Fibroblast of skin of right quadriceps (primary cell): ENCODE results near the gene USP30.

Experiments
- DNase-seq: peaks from one replicate; pipeline ENCODE4 v3.0.0-alpha.2; 2013

The USP30 gene

GRCh38 chr12:109098183-109098604 lies 45.8 kb downstream of the USP30 start:
- DNase-seq, result no peak

- peak; percentile 7 for DNase-seq
Measured at GRCh38 chr12:109098651-109099050, 46.3 kb downstream of the USP30 start.

GRCh38 chr12:109099431-109100020 lies 47.1 kb downstream of the USP30 start:
- DNase-seq, result no peak

- DNase-seq, result no peak
Measured at GRCh38 chr12:109100741-109101140, 48.4 kb downstream of the USP30 start.

- DNase-seq, result no peak
Measured at GRCh38 chr12:109102491-109102890, 50.1 kb downstream of the USP30 start.

- DNase-seq, result no peak
Measured at GRCh38 chr12:109105176-109105575, 52.8 kb downstream of the USP30 start.

GRCh38 chr12:109109746-109110350 lies 57.5 kb downstream of the USP30 start:
- DNase-seq, result no peak

GRCh38 chr12:109110988-109111495 lies 58.7 kb downstream of the USP30 start:
- DNase-seq, result peak; percentile 75

- no peak for DNase-seq
Measured at GRCh38 chr12:109112720-109113465, 60.5 kb downstream of the USP30 start.

GRCh38 chr12:109113661-109114321 lies 61.4 kb downstream of the USP30 start:
- DNase-seq, result no peak

GRCh38 chr12:109114644-109115043 lies 62.3 kb downstream of the USP30 start:
- DNase-seq, result no peak

GRCh38 chr12:109115404-109115757 lies 63.0 kb downstream of the USP30 start:
- DNase-seq, result no peak

GRCh38 chr12:109115758-109116610 lies 63.6 kb downstream of the USP30 start, which contains the start of gene ACACB:
Gene ACACB, plus strand, starts transcription at chr12:109116587. Its CDS starts 22,819 bp downstream, at chr12:109139406.
- no peak for DNase-seq

- DNase-seq, result no peak
Measured at GRCh38 chr12:109116611-109116949, 64.2 kb downstream of the USP30 start.

GRCh38 chr12:109120095-109120494 lies 67.7 kb downstream of the USP30 start:
- DNase-seq, result no peak

GRCh38 chr12:109120557-109120956 lies 68.2 kb downstream of the USP30 start:
- DNase-seq, result no peak

- no peak for DNase-seq
Measured at GRCh38 chr12:109121346-109121880, 69.0 kb downstream of the USP30 start.

- no peak for DNase-seq
Measured at GRCh38 chr12:109124878-109125648, 72.7 kb downstream of the USP30 start.

GRCh38 chr12:109125791-109126190 lies 73.4 kb downstream of the USP30 start:
- DNase-seq, result no peak

GRCh38 chr12:109126784-109127183 lies 74.4 kb downstream of the USP30 start:
- no peak for DNase-seq

- no peak for DNase-seq
Measured at GRCh38 chr12:109127533-109128242, 75.3 kb downstream of the USP30 start.
